Measurements from ENCODE around the gene DCX.

The DCX gene

GRCh38 chrX:111395149-111395548 lies 16.8 kb downstream of the DCX start:
- Histone ChIP-seq H3K4me3 (ENCODE audit: control insufficient read depth in 1 of 7, extremely low read depth in 1 of 7, insufficient read depth in 4 of 7, low read depth in 2 of 7, low read length in 6 of 7) (no peak overlapping the region), H3K27me3 (replicated peaks in 2 of 5; ENCODE audit: control insufficient read depth in 4 of 5, insufficient read depth in 5 of 5, low read length in 4 of 5) (no peaks in the 10 kb centered on the region), H3K4me1 (ENCODE audit: control extremely low read depth in 1 of 4, control insufficient read depth in 4 of 4, insufficient read depth in 4 of 4, low read length in 3 of 4) (no peaks in the 10 kb centered on the region), H3K36me3 (ENCODE audit: control insufficient read depth in 4 of 4, insufficient read depth in 4 of 4, low read length in 3 of 4) (no peaks in the 10 kb centered on the region), H3K27ac (ENCODE audit: insufficient read depth in 1 of 2, low read depth in 1 of 2, low read length in 2 of 2, poor library complexity in 1 of 2, severe bottlenecking in 2 of 2) (no peak overlapping the region), H3K9me3 (ENCODE audit: control extremely low read depth in 1 of 5, control insufficient read depth in 4 of 5, insufficient read depth in 2 of 5, low read depth in 1 of 5, low read length in 4 of 5) (peaks cover 0 to 2% (median 0%) of the 10 kb centered on the region in 5 experiments)
- CTCF ChIA-PET = no interaction called here
- POLR2A ChIA-PET = no interaction called here
- WGBS (ENCODE audit: insufficient coverage) = 79% methylated on average over 2 of the region's 2 CpGs
- no peak for DNase-seq

GRCh38 chrX:111394569-111394968 lies 17.4 kb downstream of the DCX start:
- POLR2A ChIA-PET = no interaction called here
- WGBS (ENCODE audit: insufficient coverage) = no CpG with 5 or more reads among the region's 1 CpG
- no peak overlapping the region for H3K27ac ChIP-seq (ENCODE audit: insufficient read depth in 1 of 2, low read depth in 1 of 2, low read length in 2 of 2, poor library complexity in 1 of 2, severe bottlenecking in 2 of 2)

GRCh38 chrX:111387470-111388070 lies 24.4 kb downstream of the DCX start:
- ChIA-PET CTCF (no interaction called here), POLR2A (no interaction called here)
- 80% methylated on average over 1 of the region's 3 CpGs for WGBS (ENCODE audit: insufficient coverage)

More at GRCh38 chrX:111394569-111394968, 17.4 kb downstream of the DCX start:
- DNase-seq = no peak
- Histone ChIP-seq H3K27me3 (replicated peaks in 2 of 5; ENCODE audit: control insufficient read depth in 4 of 5, insufficient read depth in 5 of 5, low read length in 4 of 5) (no peaks in the 10 kb centered on the region), H3K36me3 (ENCODE audit: control insufficient read depth in 4 of 4, insufficient read depth in 4 of 4, low read length in 3 of 4) (no peaks in the 10 kb centered on the region), H3K4me3 (ENCODE audit: control insufficient read depth in 1 of 7, extremely low read depth in 1 of 7, insufficient read depth in 4 of 7, low read depth in 2 of 7, low read length in 6 of 7) (no peak overlapping the region), H3K4me1 (ENCODE audit: control extremely low read depth in 1 of 4, control insufficient read depth in 4 of 4, insufficient read depth in 4 of 4, low read length in 3 of 4) (no peaks in the 10 kb centered on the region), H3K9me3 (ENCODE audit: control extremely low read depth in 1 of 5, control insufficient read depth in 4 of 5, insufficient read depth in 2 of 5, low read depth in 1 of 5, low read length in 4 of 5) (peaks cover 0 to 2% (median 0%) of the 10 kb centered on the region in 5 experiments)
- CTCF ChIA-PET = no interaction called here

GRCh38 chrX:111386615-111387233 lies 25.3 kb downstream of the DCX start:
- DNase-seq = no peak
- no peak overlapping the region for H3K27ac ChIP-seq (ENCODE audit: insufficient read depth in 1 of 2, low read depth in 1 of 2, low read length in 2 of 2, poor library complexity in 1 of 2, severe bottlenecking in 2 of 2)
- no peaks in the 10 kb centered on the region for H3K4me1 ChIP-seq (ENCODE audit: control extremely low read depth in 1 of 4, control insufficient read depth in 4 of 4, insufficient read depth in 4 of 4, low read length in 3 of 4)
- ChIA-PET CTCF (no interaction called here), POLR2A (no interaction called here)
- no peaks in the 10 kb centered on the region for H3K36me3 ChIP-seq (ENCODE audit: control insufficient read depth in 4 of 4, insufficient read depth in 4 of 4, low read length in 3 of 4)
- WGBS (ENCODE audit: insufficient coverage) = 84% methylated on average over 5 of the region's 5 CpGs
- H3K27me3 ChIP-seq (replicated peaks in 2 of 5; ENCODE audit: control insufficient read depth in 4 of 5, insufficient read depth in 5 of 5, low read length in 4 of 5) = peaks cover 0 to 3% (median 0%) of the 10 kb centered on the region in 5 experiments
- peaks cover 0 to 2% (median 0%) of the 10 kb centered on the region in 5 experiments for H3K9me3 ChIP-seq (ENCODE audit: control extremely low read depth in 1 of 5, control insufficient read depth in 4 of 5, insufficient read depth in 2 of 5, low read depth in 1 of 5, low read length in 4 of 5)
- H3K4me3 ChIP-seq (ENCODE audit: control insufficient read depth in 1 of 7, extremely low read depth in 1 of 7, insufficient read depth in 4 of 7, low read depth in 2 of 7, low read length in 6 of 7) = no peak overlapping the region

More at GRCh38 chrX:111387470-111388070, 24.4 kb downstream of the DCX start:
- no peaks in the 10 kb centered on the region for H3K36me3 ChIP-seq (ENCODE audit: control insufficient read depth in 4 of 4, insufficient read depth in 4 of 4, low read length in 3 of 4)
- no peak overlapping the region for H3K27ac ChIP-seq (ENCODE audit: insufficient read depth in 1 of 2, low read depth in 1 of 2, low read length in 2 of 2, poor library complexity in 1 of 2, severe bottlenecking in 2 of 2)
- no peak for DNase-seq
- H3K4me3 ChIP-seq (ENCODE audit: control insufficient read depth in 1 of 7, extremely low read depth in 1 of 7, insufficient read depth in 4 of 7, low read depth in 2 of 7, low read length in 6 of 7) = no peak overlapping the region
- no peaks in the 10 kb centered on the region for H3K4me1 ChIP-seq (ENCODE audit: control extremely low read depth in 1 of 4, control insufficient read depth in 4 of 4, insufficient read depth in 4 of 4, low read length in 3 of 4)
- peaks cover 0 to 3% (median 0%) of the 10 kb centered on the region in 5 experiments for H3K27me3 ChIP-seq (replicated peaks in 2 of 5; ENCODE audit: control insufficient read depth in 4 of 5, insufficient read depth in 5 of 5, low read length in 4 of 5)
- peaks cover 0 to 2% (median 0%) of the 10 kb centered on the region in 5 experiments for H3K9me3 ChIP-seq (ENCODE audit: control extremely low read depth in 1 of 5, control insufficient read depth in 4 of 5, insufficient read depth in 2 of 5, low read depth in 1 of 5, low read length in 4 of 5)

GRCh38 chrX:111386077-111386476 lies 25.9 kb downstream of the DCX start:
- Histone ChIP-seq H3K36me3 (ENCODE audit: control insufficient read depth in 4 of 4, insufficient read depth in 4 of 4, low read length in 3 of 4) (no peaks in the 10 kb centered on the region), H3K27me3 (replicated peaks in 2 of 5; ENCODE audit: control insufficient read depth in 4 of 5, insufficient read depth in 5 of 5, low read length in 4 of 5) (peaks cover 0 to 3% (median 0%) of the 10 kb centered on the region in 5 experiments), H3K4me3 (ENCODE audit: control insufficient read depth in 1 of 7, extremely low read depth in 1 of 7, insufficient read depth in 4 of 7, low read depth in 2 of 7, low read length in 6 of 7) (no peak overlapping the region), H3K9me3 (ENCODE audit: control extremely low read depth in 1 of 5, control insufficient read depth in 4 of 5, insufficient read depth in 2 of 5, low read depth in 1 of 5, low read length in 4 of 5) (peaks cover 0 to 2% (median 0%) of the 10 kb centered on the region in 5 experiments), H3K27ac (ENCODE audit: insufficient read depth in 1 of 2, low read depth in 1 of 2, low read length in 2 of 2, poor library complexity in 1 of 2, severe bottlenecking in 2 of 2) (no peak overlapping the region), H3K4me1 (ENCODE audit: control extremely low read depth in 1 of 4, control insufficient read depth in 4 of 4, insufficient read depth in 4 of 4, low read length in 3 of 4) (no peaks in the 10 kb centered on the region)
- ChIA-PET POLR2A (no interaction called here), CTCF (no interaction called here)
- DNase-seq = no peak
- WGBS (ENCODE audit: insufficient coverage) = 79% methylated on average over 4 of the region's 4 CpGs

- no peaks in the 10 kb centered on the region for H3K9me3 ChIP-seq (ENCODE audit: control extremely low read depth in 1 of 5, control insufficient read depth in 4 of 5, insufficient read depth in 2 of 5, low read depth in 1 of 5, low read length in 4 of 5)
- no peak overlapping the region for H3K27ac ChIP-seq (ENCODE audit: insufficient read depth in 1 of 2, low read depth in 1 of 2, low read length in 2 of 2, poor library complexity in 1 of 2, severe bottlenecking in 2 of 2)
- no peaks in the 10 kb centered on the region for H3K36me3 ChIP-seq (ENCODE audit: control insufficient read depth in 4 of 4, insufficient read depth in 4 of 4, low read length in 3 of 4)
- no peak overlapping the region for H3K4me3 ChIP-seq (ENCODE audit: control insufficient read depth in 1 of 7, extremely low read depth in 1 of 7, insufficient read depth in 4 of 7, low read depth in 2 of 7, low read length in 6 of 7)
- DNase-seq = no peak
- ChIA-PET POLR2A (no interaction called here), CTCF (no interaction called here)
- no peaks in the 10 kb centered on the region for H3K4me1 ChIP-seq (ENCODE audit: control extremely low read depth in 1 of 4, control insufficient read depth in 4 of 4, insufficient read depth in 4 of 4, low read length in 3 of 4)
- H3K27me3 ChIP-seq (replicated peaks in 2 of 5; ENCODE audit: control insufficient read depth in 4 of 5, insufficient read depth in 5 of 5, low read length in 4 of 5) = peaks cover 0 to 7% (median 0%) of the 10 kb centered on the region in 5 experiments
Measured at GRCh38 chrX:111382277-111382676, 29.7 kb downstream of the DCX start.

- ChIA-PET CTCF (interaction anchor here (0.6 kb wide), 1 partner anchor 97 kb away, joined by 3 read pairs; no protein-coding TSS in a partner anchor), POLR2A (no interaction called here)
- H3K9me3 ChIP-seq (ENCODE audit: control extremely low read depth in 1 of 5, control insufficient read depth in 4 of 5, insufficient read depth in 2 of 5, low read depth in 1 of 5, low read length in 4 of 5) = peaks cover 0 to 2% (median 0%) of the 10 kb centered on the region in 5 experiments
- no peaks in the 10 kb centered on the region for H3K4me1 ChIP-seq (ENCODE audit: control extremely low read depth in 1 of 4, control insufficient read depth in 4 of 4, insufficient read depth in 4 of 4, low read length in 3 of 4)
- H3K36me3 ChIP-seq (ENCODE audit: control insufficient read depth in 4 of 4, insufficient read depth in 4 of 4, low read length in 3 of 4) = no peaks in the 10 kb centered on the region
- no peak overlapping the region for H3K27ac ChIP-seq (ENCODE audit: insufficient read depth in 1 of 2, low read depth in 1 of 2, low read length in 2 of 2, poor library complexity in 1 of 2, severe bottlenecking in 2 of 2)
- DNase-seq = no peak
- WGBS (ENCODE audit: insufficient coverage) = 61% methylated on average over 4 of the region's 6 CpGs
- H3K27me3 ChIP-seq (replicated peaks in 2 of 5; ENCODE audit: control insufficient read depth in 4 of 5, insufficient read depth in 5 of 5, low read length in 4 of 5) = peaks cover 0 to 4% (median 0%) of the 10 kb centered on the region in 5 experiments
- no peak overlapping the region for H3K4me3 ChIP-seq (ENCODE audit: control insufficient read depth in 1 of 7, extremely low read depth in 1 of 7, insufficient read depth in 4 of 7, low read depth in 2 of 7, low read length in 6 of 7)
Measured at GRCh38 chrX:111376897-111377578, 35.0 kb downstream of the DCX start.

All from common myeloid progenitor, CD34-positive (primary cell).